Stimulated activated CD4-positive, alpha-beta T cell treated with anti-CD3 and anti-CD28 coated beads, Interleukin-1b, Interleukin-23, amount 100 ng/mL, for 48 hours (primary cell): ENCODE results near the gene TEDC1.

Experiments
- DNase-seq: peaks from one replicate; pipeline ENCODE4 v3.0.0-alpha.2; 2020

Gene TEDC1

GRCh38 chr14:105474483-105475268 lies 16.4 kb upstream of the TEDC1 start, which contains the start of gene CRIP2:
TSS of gene CRIP2 (plus strand) at chr14:105474821. CDS start at chr14:105474863, 42 bp downstream.
- no peak for DNase-seq

DNA sequence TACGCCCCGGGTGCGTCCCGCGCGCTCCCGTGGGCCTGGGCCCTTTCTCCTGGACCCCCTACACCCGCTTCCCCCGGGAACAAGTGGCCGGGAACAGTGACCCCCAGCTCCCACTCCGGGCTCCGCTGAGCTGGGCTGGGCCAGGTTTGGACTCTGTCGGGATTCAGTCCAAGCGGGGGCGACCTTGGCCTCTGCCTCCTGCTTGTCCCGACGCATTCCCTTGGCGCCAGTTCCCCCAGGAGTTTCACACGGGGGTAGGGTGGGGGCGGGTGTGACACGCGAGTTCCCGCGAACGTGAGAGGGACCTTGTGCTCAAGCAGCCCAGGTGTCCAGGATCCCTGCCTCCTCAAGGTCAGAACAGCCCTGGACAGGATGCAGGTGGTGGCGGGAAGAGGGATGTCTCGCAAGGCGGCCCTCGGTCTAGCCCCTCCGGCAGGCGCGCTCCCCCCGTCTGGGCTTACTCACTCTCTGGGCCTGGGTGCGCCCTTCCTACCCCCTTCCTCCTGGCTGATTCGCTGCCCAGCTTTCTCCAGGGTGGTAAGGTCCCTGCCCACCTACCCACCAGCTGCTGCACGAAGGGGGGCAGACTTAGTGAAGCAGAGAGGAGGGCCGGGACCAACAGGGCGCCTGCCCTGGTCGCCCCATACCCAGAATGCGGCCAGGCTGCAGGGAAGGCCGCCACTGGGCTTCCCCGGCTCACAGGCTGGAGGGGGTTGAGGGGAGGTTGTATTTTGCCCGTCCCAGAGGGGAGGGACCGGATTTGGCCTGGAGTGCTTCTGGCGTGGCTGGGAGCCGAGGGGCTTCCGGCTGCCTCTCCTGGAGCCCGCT lies 15.6 kb upstream of the TEDC1 start:
- no peak for DNase-seq

DNA sequence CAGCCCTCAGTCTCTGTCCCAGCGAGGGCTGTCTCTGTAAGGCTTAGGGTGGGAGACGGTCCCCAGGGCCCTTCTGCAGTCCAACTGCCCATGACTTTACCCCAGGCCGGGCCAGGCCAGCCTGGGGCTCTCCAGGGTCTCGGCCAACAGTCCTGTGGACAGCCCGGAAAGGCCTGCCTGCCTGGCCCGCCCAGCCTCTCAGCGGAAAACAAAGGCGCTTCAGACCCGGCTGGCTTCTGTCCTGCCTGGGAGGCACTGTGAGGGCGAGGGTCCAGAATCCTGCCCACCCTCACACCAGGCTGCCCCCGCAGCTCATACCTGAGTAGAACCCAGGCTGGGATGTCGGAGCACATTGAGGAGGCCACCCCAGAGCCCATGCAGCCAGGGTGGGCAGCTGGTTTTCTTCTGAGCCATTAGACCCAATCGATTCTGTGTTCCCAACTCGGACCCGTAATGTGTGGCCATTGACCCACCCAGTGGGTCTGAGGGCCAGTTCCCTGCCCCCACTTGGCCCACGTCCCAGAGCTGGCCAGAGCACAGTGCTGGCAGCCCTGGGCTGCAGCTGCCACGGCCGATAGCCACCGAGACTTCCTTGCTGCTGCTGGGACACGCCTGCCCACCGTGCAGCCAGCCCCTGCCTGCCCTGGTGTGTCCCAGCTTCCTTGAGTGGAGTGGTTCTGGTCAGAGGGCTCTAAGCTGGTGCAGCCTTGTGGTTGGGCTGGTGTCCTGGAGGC lies 14.8 kb upstream of the TEDC1 start:
- no peak for DNase-seq

- no peak for DNase-seq
Observed at GRCh38 chr14:105476831-105477659, 14.0 kb upstream of the TEDC1 start.

GRCh38 chr14:105477660-105478397 lies 13.2 kb upstream of the TEDC1 start:
- no peak for DNase-seq

GRCh38 chr14:105478398-105479251 lies 12.4 kb upstream of the TEDC1 start:
- DNase-seq: no peak

DNA sequence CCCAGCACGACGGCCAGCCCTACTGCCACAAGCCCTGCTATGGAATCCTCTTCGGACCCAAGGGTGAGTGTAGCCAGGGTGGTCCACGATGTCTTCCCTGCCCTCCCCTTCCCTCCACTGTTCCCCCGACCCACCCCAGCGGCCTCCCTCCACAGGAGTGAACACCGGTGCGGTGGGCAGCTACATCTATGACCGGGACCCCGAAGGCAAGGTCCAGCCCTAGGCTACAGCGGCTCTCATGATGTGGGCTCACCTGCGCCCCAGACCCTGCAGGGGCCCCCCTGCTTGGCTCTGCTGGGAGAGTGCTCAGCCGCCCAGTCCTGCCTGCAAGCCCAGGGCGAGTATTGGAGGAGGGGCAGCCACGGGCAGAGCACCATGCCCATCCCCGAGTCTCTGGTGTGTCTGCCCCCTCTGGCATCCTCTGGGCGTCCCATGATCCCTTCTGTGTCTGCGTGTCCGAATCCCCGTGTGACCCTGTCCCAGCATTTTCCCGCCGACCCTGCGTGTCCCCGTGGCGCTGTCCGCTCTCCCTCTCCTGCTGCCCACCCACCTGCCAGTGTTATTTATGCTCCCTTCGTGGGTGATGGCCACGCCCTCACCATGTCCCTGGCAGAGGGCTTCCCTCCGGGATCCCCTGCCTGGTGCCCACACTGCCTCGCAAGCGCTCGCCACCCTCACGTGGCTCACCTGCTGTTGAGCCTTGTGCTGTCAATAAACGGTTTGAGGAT lies 11.5 kb upstream of the TEDC1 start:
- no peak for DNase-seq

GRCh38 chr14:105480199-105480746 lies 10.8 kb upstream of the TEDC1 start:
- DNase-seq: no peak

GRCh38 chr14:105480807-105481801 lies 9.9 kb upstream of the TEDC1 start:
- DNase-seq: peak; percentile 89

DNA sequence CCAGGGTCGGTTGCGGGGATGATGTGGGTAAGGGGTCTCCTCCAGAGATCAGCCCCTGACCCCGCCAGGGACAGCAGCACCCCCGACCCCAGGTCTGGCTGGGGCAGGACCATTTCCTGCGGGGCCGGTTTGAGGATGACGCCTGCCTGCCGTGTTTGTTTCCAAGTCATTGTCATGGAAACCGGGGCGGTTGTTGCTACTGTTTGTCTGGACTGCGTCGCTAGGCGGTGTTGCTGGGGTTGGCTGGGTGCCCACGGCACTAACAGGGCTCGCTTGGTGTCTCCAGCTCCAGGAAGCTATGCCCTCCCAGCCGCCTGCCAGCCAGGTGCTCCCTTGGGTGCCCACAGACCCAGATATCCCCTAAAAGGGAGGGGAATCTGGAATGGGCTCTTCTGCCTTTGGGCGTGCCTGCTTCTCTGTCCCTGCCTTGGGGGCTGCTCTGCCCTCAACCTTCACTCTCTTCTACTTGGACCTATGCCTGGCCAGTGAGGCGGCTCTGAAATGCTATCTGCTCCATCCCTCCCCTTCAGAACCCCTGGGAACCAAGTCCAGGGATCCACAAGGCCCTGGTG lies 9.1 kb upstream of the TEDC1 start:
- peak; percentile 94 for DNase-seq

DNA sequence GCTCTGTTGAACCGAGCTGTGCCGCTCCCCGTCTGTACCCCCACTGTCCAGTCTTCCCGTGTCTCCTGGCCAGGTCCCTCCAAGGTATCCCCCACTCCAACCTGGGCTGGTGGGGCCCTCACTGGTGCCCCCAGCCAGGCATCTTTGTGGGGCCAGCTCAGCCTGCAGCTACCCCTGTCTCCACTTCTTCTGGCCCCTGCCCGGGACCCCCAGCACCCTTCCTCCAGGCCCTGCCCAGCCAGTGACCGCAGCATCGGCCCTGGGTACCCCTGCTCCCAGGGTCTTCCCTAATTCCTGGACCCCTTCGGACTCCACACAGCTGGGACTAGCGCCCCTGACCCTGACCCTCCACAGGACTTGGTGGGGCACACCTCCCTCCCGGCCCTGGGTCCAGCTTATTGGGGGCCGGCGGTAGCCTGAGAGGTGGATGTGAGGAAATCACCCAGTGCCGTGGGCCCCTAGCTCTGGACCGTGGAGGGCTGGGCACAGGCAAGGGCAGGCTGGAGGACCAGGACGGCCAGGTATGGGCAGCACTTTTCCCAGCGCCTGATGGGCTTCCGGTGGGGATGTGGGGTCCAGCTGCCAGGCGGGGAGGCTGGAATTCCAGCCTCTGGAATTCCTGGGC lies 8.4 kb upstream of the TEDC1 start:
- no peak for DNase-seq

DNA sequence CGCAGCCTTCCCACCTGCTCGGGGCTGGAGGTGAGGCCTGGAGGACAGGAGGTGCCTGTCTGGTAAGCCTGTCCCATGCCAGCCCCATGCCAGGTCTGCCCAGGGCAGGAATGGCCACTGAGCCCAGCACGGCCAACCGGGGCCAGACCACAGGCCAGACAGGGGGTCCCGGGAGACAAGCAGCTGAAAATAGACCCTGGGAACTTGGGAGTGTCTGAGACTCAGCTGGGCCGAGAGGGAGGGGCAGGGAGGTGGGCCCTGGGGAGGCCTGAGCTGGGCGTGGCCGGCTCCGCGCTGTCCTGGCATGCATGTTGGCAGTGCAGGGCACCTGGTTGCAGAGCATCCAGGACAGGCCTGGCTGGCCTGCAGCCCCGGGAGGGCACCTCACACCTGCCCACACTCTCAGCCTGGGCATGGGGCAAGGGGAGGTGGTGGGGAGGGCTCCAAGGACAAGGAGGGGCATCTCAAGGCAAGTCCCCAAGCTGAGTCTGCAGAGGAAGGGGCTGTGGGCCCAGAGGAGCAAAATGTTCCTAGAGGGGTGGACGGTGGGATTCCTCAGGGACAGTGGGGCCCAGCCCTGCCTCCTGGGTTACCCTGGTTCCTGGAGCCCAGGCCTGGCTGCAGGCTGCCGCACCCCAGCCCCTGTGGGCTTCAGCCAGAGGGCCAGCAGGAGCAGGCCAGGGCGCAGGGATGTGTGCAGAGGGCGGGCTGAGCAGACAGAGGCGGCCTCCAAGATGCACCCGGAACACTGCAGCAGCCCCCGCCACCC lies 7.6 kb upstream of the TEDC1 start:
- DNase-seq: no peak

- DNase-seq: no peak
Observed at GRCh38 chr14:105484069-105484996, 6.7 kb upstream of the TEDC1 start.

DNA sequence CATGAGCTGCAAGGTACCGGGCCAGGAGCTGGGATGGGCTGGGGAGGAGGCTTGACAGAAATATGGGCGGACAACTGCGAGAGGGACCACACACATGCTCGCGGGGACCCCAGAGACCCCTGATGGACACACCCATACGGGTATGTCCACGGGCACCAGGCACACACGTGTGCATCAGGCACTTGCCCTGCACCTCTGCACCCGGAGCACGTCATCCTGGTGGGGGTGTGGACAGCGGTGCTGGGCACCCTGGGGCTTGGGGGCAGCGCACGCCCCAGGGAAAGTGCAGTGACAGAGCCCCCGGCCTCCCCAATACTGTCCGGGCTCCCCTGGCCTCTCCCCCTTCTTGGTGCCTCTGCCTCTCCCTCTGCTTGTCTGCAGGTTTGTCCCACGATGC lies 6.1 kb upstream of the TEDC1 start:
- no peak for DNase-seq

DNA sequence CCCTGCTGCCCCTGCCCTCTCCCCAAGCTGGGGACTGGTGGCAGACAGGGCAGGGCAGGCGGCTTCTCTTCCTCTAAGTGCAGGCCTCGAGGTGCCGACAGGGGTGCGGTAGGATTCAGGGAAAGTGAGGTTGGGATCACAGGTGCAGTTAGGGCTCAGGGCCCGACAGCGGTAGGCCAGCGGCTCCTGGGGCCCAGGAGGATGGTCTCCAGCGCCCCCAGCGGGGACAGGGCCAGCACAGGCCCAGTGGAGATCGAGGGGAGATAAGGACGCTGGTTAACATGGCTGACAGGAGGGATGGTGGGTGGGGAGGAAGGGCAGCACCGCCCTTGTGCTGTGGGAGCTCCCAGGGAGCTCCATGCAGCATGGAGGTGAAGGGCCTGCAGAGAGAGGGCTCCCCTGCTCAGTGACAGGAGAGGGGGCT lies 5.3 kb upstream of the TEDC1 start:
- peak; percentile 49 for DNase-seq
